ENCODE results near the gene SPATA9. TPM values are rescaled to one million over a fixed set of nuclear protein-coding genes. Genes with fewer than 3 reads are reported as not detected.

SPATA9 gene
- total RNA-seq, 1 donor from 2014 or later, result not detected

GRCh38 chr5:95610546-95610945 is 72.2 kb downstream of the SPATA9 start:
- intact Hi-C loops (cut with DNase I), result no loop called here
- no peaks in the 10 kb centered on the region for H3K27me3 ChIP-seq (ENCODE audit: low read depth)
- no peak for DNase-seq
- no peaks in the 10 kb centered on the region for H3K36me3 ChIP-seq
- no peak for ATAC-seq
- TF ChIP-seq, protein P1, sequence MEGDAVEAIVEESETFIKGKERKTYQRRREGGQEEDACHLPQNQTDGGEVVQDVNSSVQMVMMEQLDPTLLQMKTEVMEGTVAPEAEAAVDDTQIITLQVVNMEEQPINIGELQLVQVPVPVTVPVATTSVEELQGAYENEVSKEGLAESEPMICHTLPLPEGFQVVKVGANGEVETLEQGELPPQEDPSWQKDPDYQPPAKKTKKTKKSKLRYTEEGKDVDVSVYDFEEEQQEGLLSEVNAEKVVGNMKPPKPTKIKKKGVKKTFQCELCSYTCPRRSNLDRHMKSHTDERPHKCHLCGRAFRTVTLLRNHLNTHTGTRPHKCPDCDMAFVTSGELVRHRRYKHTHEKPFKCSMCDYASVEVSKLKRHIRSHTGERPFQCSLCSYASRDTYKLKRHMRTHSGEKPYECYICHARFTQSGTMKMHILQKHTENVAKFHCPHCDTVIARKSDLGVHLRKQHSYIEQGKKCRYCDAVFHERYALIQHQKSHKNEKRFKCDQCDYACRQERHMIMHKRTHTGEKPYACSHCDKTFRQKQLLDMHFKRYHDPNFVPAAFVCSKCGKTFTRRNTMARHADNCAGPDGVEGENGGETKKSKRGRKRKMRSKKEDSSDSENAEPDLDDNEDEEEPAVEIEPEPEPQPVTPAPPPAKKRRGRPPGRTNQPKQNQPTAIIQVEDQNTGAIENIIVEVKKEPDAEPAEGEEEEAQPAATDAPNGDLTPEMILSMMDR (IDR thresholded peaks at IDR 0.05), result no peak
- H3K4me1 ChIP-seq, result no peaks in the 10 kb centered on the region
- no peak overlapping the region for H3K27ac ChIP-seq
- H3K4me3 ChIP-seq, result no peak overlapping the region
- H3K9me3 ChIP-seq, result no peaks in the 10 kb centered on the region

DNA sequence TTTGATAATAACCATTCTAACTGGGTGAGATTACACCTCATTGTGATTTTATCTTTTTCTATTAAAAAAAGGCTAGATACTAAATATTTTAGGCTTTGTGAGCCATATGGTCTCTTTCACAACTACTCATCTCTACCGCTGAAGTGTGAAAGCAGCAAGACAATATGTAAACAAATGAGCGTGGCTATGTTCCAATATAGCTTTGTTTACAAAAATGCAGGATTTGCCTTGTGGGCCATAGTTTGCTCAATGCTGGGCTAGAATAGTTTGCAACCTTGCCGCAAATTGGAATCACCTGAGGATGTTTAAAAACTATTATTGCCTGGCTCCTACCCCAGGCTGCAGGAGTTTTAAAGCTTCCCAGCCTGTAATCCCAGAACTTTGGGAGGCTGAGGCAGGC is 73.1 kb downstream of the SPATA9 start:
- H3K4me1 ChIP-seq, result no peaks in the 10 kb centered on the region
- no peak overlapping the region for H3K27ac ChIP-seq
- H3K27me3 ChIP-seq (ENCODE audit: low read depth), result no peaks in the 10 kb centered on the region
- no peak overlapping the region for H3K4me3 ChIP-seq
- ATAC-seq, result no peak
- H3K36me3 ChIP-seq, result no peaks in the 10 kb centered on the region
- TF ChIP-seq, protein P1 (IDR thresholded peaks at IDR 0.05), result no peak
- intact Hi-C loops (cut with DNase I), result no loop called here
- H3K9me3 ChIP-seq, result no peaks in the 10 kb centered on the region
- no peak for DNase-seq

Other genes starting within 250 kb of the SPATA9 start
- 68.7 TPM for gene SKIC3, start 128.0 kb downstream of the SPATA9 start, total RNA-seq
- 5.6 TPM for gene ARSK, start 127.9 kb downstream of the SPATA9 start, total RNA-seq
- 0.18 TPM for gene GPR150, start 62.9 kb downstream of the SPATA9 start, total RNA-seq
- 1.7 TPM for gene RFESD, start 36.2 kb downstream of the SPATA9 start, total RNA-seq
- gene RHOBTB3, start 48.3 kb upstream of the SPATA9 start, total RNA-seq, result 51.7 TPM
- gene GLRX, start 139.7 kb upstream of the SPATA9 start, total RNA-seq, result 115 TPM